Right forelimb (tissue), 1 donor: ENCODE data around the gene EXTL1.

Experiments used
- DNase-seq: peaks from one replicate; pipeline ENCODE4 v3.0.0-alpha.2; 2018

EXTL1 gene

GRCh38 chr1:26025517-26025916 lies 3.9 kb downstream of the EXTL1 start:
- no peak for DNase-seq

- no peak for DNase-seq
Measured at GRCh38 chr1:26027716-26028489, 6.3 kb downstream of the EXTL1 start.

GRCh38 chr1:26028490-26028980 lies 7.0 kb downstream of the EXTL1 start:
- DNase-seq, result no peak

DNA sequence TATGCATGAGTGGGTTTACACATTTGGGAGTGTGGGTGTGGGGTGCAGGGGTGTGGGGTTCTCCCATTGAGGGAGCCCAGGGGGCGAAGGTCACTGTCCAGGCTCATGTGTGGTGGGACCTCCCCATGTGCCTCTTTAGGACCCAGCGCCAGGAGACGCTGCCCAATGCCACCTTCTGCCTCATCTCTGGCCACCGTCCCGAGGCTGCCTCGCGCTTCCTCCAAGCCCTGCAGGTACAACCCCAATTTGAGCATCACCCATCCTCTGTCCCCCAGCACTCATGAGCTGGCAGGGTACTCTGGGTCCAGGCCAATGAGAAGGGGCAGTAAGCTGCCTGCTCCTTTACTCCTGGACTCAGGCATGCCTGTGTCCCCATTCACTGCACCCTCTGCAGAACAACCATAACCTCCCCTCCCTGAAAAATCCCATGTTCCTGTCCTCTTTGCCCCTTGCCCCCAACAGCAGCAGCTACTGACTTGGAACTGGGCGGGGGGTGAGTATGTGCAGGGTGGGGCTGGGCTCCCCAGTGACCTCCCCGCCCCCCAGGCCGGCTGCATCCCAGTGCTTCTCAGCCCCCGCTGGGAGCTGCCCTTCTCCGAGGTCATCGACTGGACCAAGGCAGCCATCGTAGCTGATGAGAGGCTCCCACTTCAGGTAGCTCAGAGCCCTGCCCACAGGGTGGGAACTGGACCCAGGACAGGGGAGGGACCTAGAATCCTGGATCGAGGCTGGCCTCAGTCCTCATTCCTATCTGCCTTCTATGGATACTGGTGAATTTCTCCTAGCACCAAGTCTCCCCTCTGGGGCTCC lies 7.7 kb downstream of the EXTL1 start:
- DNase-seq, result no peak

GRCh38 chr1:26029864-26030481 lies 8.4 kb downstream of the EXTL1 start:
- DNase-seq, result no peak

DNA sequence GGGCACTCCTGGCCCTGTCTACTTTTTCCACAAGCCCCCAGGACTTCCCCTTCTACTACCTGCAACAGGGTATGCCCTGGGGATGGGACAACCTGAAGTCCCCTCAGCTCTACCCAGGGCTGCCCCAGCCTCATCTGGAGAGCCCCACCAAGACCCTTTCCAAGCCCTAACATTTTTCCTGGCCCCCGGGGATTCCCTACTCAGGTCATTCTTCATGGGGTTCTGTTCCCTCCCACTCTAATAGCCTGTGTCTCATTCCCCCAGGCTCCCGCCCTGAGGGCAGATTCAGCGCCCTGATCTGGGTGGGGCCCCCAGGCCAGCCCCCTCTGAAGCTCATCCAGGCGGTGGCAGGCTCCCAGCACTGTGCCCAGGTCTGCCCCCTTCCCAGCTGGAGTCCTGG lies 9.6 kb downstream of the EXTL1 start:
- DNase-seq, result no peak

GRCh38 chr1:26031611-26032220 lies 10.1 kb downstream of the EXTL1 start:
- DNase-seq, result no peak

- DNase-seq, result no peak
Measured at GRCh38 chr1:26032656-26033357, 11.2 kb downstream of the EXTL1 start.

DNA sequence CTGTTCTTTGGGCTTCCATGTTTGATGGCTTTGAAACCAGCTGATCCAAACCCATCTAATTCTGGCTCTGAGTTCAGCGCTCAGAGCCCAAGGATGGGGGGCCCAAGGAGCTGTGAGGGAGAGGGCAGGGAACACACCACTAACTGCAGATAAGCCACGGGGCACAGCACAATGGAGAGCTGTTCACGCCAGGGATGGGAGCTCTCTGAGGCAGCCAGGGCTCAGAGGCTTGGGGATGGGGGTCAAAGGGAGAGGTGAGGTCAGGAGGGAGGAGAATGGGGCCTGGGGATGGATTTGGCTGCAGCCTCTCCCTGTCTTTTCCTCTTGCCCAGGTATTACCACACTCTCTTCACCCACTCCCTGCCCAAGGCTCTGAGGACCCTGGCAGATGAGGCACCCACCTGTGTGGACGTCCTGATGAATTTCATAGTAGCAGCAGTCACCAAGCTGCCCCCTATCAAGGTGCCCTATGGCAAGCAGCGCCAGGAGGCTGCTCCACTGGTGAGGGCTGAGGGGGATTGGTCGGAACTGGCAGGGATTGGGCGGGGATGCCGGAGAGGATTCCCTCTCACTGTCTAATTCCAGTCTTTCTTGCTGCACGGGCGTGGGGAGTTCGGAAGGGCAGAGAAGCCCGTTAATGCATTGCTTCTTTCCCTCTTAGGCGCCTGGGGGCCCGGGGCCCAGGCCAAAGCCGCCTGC lies 13.1 kb downstream of the EXTL1 start:
- no peak for DNase-seq

DNA sequence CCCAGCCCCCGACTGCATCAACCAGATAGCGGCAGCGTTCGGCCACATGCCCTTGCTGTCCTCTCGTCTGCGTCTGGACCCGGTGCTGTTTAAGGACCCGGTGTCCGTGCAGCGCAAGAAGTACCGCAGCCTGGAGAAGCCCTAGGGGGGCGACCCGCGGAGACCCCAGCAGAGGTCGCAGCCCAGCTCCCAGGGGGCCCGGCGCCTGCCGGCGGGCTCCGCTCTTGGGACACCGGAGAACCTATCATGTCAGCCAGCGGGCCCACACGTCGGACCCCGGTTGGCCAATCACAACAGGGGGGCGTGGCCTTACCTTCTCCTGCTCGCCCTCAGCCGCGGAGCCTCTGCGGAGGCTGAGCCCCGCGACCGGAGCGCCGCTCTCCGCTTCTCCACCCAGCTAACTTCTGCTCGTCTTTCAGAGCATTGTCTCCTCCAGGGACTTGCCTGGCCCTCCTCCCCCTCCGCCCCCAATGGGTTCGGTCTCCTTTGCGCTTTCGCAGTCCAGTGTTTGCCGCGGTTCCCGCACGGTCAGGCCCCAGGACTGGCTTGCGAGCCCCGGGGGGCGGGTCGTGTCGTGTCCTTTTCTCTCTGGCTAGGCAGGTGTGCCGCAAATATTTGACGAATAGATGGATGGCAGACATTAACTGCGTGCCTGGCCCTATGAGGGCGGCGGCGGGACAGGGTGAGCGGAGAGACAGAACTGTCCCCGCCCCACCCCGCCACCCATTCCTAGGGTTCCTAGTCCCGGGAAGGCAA lies 13.8 kb downstream of the EXTL1 start:
- peak; percentile 90 for DNase-seq

- DNase-seq, result peak; percentile 92
Measured at GRCh38 chr1:26035959-26036755, 14.6 kb downstream of the EXTL1 start.

DNA sequence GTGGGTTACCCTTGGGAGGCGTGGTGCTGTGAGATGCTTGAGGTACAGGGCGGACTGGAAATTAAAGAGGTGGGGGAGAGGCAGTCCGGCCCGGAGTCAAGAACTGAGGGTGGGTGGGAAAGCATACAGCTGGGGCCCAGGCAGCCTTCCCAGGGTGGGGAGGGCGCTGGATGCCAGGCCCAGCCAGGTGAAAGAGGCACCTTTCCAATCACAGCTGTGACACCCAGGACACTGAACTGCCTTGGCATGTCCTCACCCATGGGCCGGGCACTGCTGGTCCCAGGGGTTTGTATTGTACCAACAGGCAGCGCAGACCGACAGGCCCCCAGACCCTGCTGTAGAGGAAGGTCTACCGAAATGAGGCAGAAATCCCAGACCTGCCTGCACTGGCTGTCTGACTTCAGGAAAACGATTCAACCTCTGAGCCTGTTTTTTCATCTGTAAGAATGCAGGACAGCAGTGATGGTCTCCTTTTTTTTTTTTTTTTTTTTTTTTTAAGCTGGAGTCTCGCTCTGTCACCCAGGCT lies 15.2 kb downstream of the EXTL1 start:
- DNase-seq, result no peak

GRCh38 chr1:26037904-26038303 lies 16.3 kb downstream of the EXTL1 start:
- DNase-seq, result no peak

- no peak for DNase-seq
Measured at GRCh38 chr1:26038477-26038876, 16.9 kb downstream of the EXTL1 start.

DNA sequence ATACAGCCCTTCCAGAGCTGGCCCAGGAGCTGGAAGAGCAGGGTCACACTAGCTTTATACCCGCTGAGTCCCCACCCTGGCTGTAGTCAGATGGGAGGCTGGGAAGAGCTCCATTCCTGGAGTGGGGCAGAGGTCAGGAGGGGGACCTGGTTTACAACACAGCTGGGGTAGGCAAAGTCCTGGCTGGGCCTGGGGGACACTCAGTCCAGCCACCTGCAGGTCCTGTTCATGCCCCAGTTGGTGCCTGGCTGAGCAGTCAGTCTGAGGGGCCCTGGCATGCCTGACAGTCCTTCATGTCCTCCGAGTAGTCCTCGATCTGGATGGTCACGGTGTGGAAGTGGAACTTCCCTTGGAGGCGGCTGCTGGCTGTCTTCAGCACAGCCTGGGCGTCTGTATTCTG lies 17.3 kb downstream of the EXTL1 start:
- DNase-seq, result no peak

DNA sequence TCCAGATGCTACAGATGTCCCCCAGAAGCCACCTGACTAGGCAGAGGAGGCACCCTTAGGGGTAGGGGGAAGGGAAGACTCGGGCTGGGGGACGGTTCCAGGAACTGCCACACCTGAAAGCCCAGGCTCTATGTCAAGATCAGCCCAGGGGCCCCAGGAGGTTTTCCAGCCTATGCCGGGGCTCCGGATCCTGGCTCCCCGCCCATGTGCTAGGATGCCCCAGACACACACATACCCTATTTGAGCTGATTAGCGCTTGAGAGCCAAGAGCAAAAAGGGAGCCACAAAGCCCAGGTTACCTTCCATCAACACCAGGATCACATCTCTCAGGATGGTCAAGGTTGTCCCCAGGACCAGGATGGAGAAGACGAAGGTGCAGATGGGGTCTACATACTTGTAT lies 19.8 kb downstream of the EXTL1 start:
- no peak for DNase-seq

DNA sequence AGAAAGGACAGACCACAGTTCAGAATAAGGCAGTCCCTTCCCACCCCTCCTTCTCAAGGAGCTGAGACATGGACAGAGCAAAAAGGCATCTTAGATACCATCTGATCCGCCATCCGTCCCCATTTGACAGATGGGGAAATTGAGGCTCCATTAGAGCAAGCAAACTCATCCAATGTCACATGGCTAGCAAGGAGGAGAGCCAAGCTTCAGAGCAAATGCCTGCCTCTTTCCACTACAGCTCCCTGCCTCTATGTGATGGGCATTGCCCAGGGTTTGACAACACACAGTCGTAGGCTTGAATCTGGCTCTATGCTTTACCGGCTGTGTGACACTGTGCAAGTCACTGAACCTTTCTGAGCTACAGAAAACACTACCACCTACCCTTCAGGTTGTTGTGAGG lies 20.4 kb downstream of the EXTL1 start:
- DNase-seq, result no peak

DNA sequence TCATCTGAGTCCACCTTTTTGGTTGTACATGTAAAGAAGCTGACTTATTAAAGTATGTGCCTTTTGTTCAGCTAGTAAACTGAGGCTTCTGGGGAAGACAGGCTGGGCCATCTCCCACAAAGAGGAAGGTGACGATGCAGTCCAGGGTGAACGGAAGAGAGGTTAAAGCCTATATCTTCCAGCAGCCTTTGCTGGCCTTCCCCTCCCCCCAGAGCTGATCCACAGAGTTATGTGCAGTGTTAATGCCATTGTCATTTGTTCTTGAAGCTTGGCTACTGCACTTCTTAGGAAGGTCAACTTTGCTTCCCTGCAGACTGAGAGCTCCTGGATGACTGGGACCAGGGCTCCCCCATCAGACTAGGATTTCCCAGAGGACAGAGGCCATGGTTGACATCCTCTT lies 22.2 kb downstream of the EXTL1 start:
- no peak for DNase-seq

- DNase-seq, result no peak
Measured at GRCh38 chr1:26044414-26044813, 22.8 kb downstream of the EXTL1 start.
